Measurements from ENCODE around the gene RNF223.

The RNF223 gene

GRCh38 chr1:1024149-1024770 lies 49.8 kb downstream of the RNF223 start:
- Mint-ChIP-seq H3K27ac (no peak overlapping the region), H3K9me3 (no peaks in the 10 kb centered on the region), H3K4me3 (no peak overlapping the region), H3K4me1 (ENCODE audit: low read depth) (no peaks in the 10 kb centered on the region), H3K36me3 (ENCODE audit: low read depth) (no peaks in the 10 kb centered on the region), H3K27me3 (ENCODE audit: low read depth) (peaks cover 15% of the 10 kb centered on the region)
- no peak for DNase-seq (ENCODE audit: low spot score)

- DNase-seq (ENCODE audit: low spot score) = no peak
- Mint-ChIP-seq H3K27me3 (ENCODE audit: low read depth) (peaks cover 15% of the 10 kb centered on the region), H3K4me1 (ENCODE audit: low read depth) (no peaks in the 10 kb centered on the region), H3K27ac (no peak overlapping the region), H3K4me3 (no peak overlapping the region), H3K9me3 (no peaks in the 10 kb centered on the region), H3K36me3 (ENCODE audit: low read depth) (no peaks in the 10 kb centered on the region)
Measured at GRCh38 chr1:1023700-1024099, 50.4 kb downstream of the RNF223 start.

- Mint-ChIP-seq H3K4me1 (ENCODE audit: low read depth) (peaks cover 2% of the 10 kb centered on the region), H3K27me3 (ENCODE audit: low read depth) (peaks cover 15% of the 10 kb centered on the region), H3K9me3 (no peaks in the 10 kb centered on the region), H3K4me3 (no peak overlapping the region), H3K27ac (no peak overlapping the region), H3K36me3 (ENCODE audit: low read depth) (peaks cover 1% of the 10 kb centered on the region)
- no peak for DNase-seq (ENCODE audit: low spot score)
Measured at GRCh38 chr1:1022302-1023009, 51.6 kb downstream of the RNF223 start.

GRCh38 chr1:1021920-1022259 lies 52.2 kb downstream of the RNF223 start:
- no peaks in the 10 kb centered on the region for H3K9me3 Mint-ChIP-seq
- H3K4me3 Mint-ChIP-seq = no peak overlapping the region
- peaks cover 6% of the 10 kb centered on the region for H3K4me1 Mint-ChIP-seq (ENCODE audit: low read depth)
- H3K27ac Mint-ChIP-seq = no peak overlapping the region
- H3K27me3 Mint-ChIP-seq (ENCODE audit: low read depth) = peaks cover 15% of the 10 kb centered on the region
- peaks cover 5% of the 10 kb centered on the region for H3K36me3 Mint-ChIP-seq (ENCODE audit: low read depth)
- no peak for DNase-seq (ENCODE audit: low spot score)

GRCh38 chr1:1021010-1021919 lies 52.8 kb downstream of the RNF223 start:
- H3K27ac Mint-ChIP-seq = no peak overlapping the region
- H3K4me3 Mint-ChIP-seq = peak overlapping the region; percentile 45
- H3K27me3 Mint-ChIP-seq (ENCODE audit: low read depth) = peaks cover 15% of the 10 kb centered on the region
- peaks cover 6% of the 10 kb centered on the region for H3K4me1 Mint-ChIP-seq (ENCODE audit: low read depth)
- DNase-seq (ENCODE audit: low spot score) = no peak
- no peaks in the 10 kb centered on the region for H3K9me3 Mint-ChIP-seq
- H3K36me3 Mint-ChIP-seq (ENCODE audit: low read depth) = peaks cover 5% of the 10 kb centered on the region
